K562 treated with DMSO at 1 percent for 4 hours (cell line): Measurements from ENCODE around the gene SRSF4. TPM values are rescaled to one million over a fixed set of nuclear protein-coding genes. Genes with fewer than 3 reads are reported as not detected.

Source experiments
- total RNA-seq: library from RNA; unstranded; fragments of 300-600 nt; gene quantifications from 2 replicates; pipeline ENCODE4 v1.2.3, GENCODE V29; 2022; ENCODE audit not compliant: insufficient read depth

The SRSF4 gene
- total RNA-seq: 51.5 and 61.8 TPM in 2 replicates

DNA sequence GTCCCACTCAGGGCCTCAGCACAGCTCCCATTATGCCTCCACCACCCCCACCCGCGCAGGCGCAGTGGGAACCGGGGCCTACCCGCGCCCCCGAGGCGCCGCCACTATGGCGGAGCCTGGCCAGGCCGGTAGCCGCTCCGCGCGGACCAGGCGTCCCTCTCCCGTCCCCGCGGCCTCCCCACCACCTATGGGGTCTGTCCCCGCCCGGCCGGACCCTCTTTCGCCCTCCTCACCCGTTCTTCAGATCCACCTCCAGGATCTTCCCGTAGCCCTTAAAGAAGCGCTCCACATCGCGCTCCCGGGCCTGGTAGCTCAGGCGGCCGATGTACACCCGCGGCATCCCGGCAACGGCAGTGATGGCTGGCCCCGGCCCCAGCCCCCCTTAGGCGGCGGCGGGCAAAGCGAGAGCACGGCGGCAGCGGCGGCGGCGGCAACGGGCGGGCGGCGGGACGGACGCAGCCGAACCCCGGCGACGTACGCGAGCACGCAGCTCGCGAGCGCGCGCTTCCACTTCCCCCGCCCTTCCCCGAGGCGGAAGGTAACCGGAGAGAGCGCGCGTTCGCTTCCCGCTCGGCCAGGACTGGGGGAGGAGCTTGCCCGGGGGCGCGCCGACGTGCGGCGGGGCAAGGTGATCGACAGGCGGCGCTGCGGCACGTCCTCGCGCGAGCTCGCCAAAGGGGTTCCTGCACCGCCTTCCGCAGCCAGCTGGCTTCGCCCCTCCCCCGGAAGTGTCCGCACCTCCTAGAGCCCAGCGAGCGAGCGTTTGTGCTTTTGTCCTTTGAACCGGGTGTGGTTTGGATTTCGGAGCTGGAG lies at the start of gene SRSF4:
TSS of gene SRSF4 (minus strand) at position 488 of the 813 bp plus-strand sequence. CDS start at position 340, 148 bp downstream.

GRCh38 chr1:29230553-29231378 lies 49.1 kb upstream of the SRSF4 start, which contains the start of gene MECR:
Gene MECR (minus strand): TSS chr1:29230934. CDS start chr1:29230906, 28 bp downstream.

DNA sequence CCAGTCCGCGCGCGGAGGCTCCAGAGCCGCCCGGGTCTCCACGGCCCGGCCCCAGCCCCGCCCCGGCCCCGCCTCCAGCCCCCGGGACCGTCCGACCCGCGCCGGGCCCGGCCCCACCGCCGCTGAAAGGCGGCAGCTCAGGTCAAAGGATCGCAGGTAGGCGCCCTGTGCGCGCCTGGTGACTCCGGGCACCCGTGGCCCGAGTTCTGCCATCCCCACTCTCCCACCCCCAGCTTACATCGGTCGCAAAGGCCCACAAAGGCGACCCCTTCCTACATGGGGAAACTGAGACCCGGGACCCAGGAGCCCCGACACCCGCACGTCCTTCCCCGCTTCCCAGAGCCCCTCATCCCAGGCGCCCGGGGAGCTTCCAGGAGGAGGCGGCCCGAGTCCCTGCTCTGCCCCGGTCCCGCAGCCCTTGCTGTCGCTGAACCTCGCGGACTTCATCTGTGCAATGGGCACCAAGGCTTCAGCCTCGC lies 57.8 kb downstream of the SRSF4 start, which contains the start of gene TMEM200B:
TSS of gene TMEM200B (minus strand) at position 17 of the 479 bp plus-strand sequence. CDS start 2,075 bp downstream, outside the sequence.

Other genes with a start within 250 kb of the SRSF4 start
- 0.25 TPM in 1 of 2 replicates, not detected in the other for gene TMEM200B, start 58.0 kb downstream of the SRSF4 start, total RNA-seq
- gene MECR, start 49.0 kb upstream of the SRSF4 start, total RNA-seq: 19.8 and 34.0 TPM in 2 replicates
- gene PTPRU, start 54.6 kb upstream of the SRSF4 start, total RNA-seq: 4.4 and 4.6 TPM in 2 replicates